ENCODE results near the gene SYNGR1. TPM values are rescaled to one million over a fixed set of nuclear protein-coding genes. Genes with fewer than 3 reads are reported as not detected.
A peak's percentile ranks its signal among the peaks of the same experiment; 100 is the strongest.

The SYNGR1 gene
- total and polyA plus RNA-seq, 2 donors (not counting 1 experiment from before 2014, with no cell fraction given), result 9.4 to 31.9 TPM

DNA sequence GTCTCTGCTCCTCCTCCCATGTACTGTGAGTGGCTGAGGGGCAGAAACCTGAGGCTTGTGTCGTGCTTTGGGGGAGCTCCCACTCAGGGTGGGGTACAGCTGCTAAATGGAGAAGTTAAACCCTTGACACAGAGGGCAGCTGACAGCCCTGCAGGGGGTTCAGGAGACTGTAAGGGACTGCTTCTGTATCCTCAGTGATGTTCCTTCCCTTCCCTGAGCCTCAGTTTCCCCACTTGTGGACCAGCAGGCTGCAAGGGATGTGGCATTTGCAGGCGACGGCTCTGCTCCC is 15.6 kb downstream of the SYNGR1 start:
- H3K4me1 Mint-ChIP-seq, result peaks cover 50% of the 10 kb centered on the region
- H3K79me2 ChIP-seq (ENCODE audit: control insufficient read depth, insufficient read depth, low read length), result no peaks in the 10 kb centered on the region
- no peaks in the 10 kb centered on the region for H3K36me3 ChIP-seq (replicated peaks in 1 of 2; ENCODE audit: control extremely low read depth in 1 of 2, control insufficient read depth in 1 of 2, extremely low read depth in 1 of 2, insufficient read depth in 2 of 2, low read length in 1 of 2)
- H3K27ac Mint-ChIP-seq, result peak overlapping the region; percentile 41
- 0% methylated on average over 1 of the region's 3 CpGs for WGBS (ENCODE audit: insufficient coverage)
- peaks cover 17 to 25% of the 10 kb centered on the region in 2 donors for H3K4me1 ChIP-seq (ENCODE audit: control insufficient read depth in 2 of 2, insufficient read depth in 2 of 2, low read length in 2 of 2)
- intact Hi-C loops (cut with micrococcal nuclease), result no loop called here
- H3K27me3 ChIP-seq (replicated peaks in 1 of 4; ENCODE audit: control extremely low read depth in 1 of 4, control insufficient read depth in 3 of 4, insufficient read depth in 4 of 4, low read length in 3 of 4), result no peaks in the 10 kb centered on the region
- H3K9ac ChIP-seq (ENCODE audit: low read length), result no peak overlapping the region
- H2AFZ ChIP-seq (ENCODE audit: insufficient read depth, low read depth, low read length, poor library complexity, severe bottlenecking), result peak overlapping the region; percentile 16
- H3K27ac ChIP-seq (ENCODE audit: low read length in 2 of 2), result no peak overlapping the region
- H3K9me3 Mint-ChIP-seq (ENCODE audit: insufficient read depth), result no peaks in the 10 kb centered on the region
- no peaks in the 10 kb centered on the region for H3K27me3 Mint-ChIP-seq
- TF ChIP-seq, protein P1, sequence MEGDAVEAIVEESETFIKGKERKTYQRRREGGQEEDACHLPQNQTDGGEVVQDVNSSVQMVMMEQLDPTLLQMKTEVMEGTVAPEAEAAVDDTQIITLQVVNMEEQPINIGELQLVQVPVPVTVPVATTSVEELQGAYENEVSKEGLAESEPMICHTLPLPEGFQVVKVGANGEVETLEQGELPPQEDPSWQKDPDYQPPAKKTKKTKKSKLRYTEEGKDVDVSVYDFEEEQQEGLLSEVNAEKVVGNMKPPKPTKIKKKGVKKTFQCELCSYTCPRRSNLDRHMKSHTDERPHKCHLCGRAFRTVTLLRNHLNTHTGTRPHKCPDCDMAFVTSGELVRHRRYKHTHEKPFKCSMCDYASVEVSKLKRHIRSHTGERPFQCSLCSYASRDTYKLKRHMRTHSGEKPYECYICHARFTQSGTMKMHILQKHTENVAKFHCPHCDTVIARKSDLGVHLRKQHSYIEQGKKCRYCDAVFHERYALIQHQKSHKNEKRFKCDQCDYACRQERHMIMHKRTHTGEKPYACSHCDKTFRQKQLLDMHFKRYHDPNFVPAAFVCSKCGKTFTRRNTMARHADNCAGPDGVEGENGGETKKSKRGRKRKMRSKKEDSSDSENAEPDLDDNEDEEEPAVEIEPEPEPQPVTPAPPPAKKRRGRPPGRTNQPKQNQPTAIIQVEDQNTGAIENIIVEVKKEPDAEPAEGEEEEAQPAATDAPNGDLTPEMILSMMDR (IDR thresholded peaks at IDR 0.05), result no peak
- no peak for TF ChIP-seq EZH2 (IDR thresholded peaks at IDR 0.05; ENCODE audit: borderline replicate concordance, insufficient read depth, low read depth, low read length, poor library complexity, severe bottlenecking)
- ChIA-PET CTCF (interaction anchor here (0.6 kb wide), 1 partner anchor 32 kb away, joined by 3 read pairs; no protein-coding TSS in a partner anchor), POLR2A (interaction anchor here (0.5 kb wide), 1 partner anchor 252 kb away, joined by 4 read pairs; no protein-coding TSS in a partner anchor)
- H4K20me1 ChIP-seq (ENCODE audit: control insufficient read depth, insufficient read depth, low read length, poor library complexity, severe bottlenecking), result no peaks in the 10 kb centered on the region
- no peaks in the 10 kb centered on the region for H3K9me3 ChIP-seq (ENCODE audit: control extremely low read depth in 1 of 3, control insufficient read depth in 2 of 3, insufficient read depth in 1 of 3, low read length in 2 of 3)
- DNase-seq (peak; percentile 33), ATAC-seq (ENCODE audit: low read depth) (no peak)
- H3K4me3 Mint-ChIP-seq, result no peak overlapping the region
- H3K4me2 ChIP-seq (replicated peaks; ENCODE audit: low read depth, low read length, poor library complexity, severe bottlenecking), result peak overlapping the region; percentile 23
- H3K4me3 ChIP-seq (ENCODE audit: control extremely low read depth in 1 of 5, extremely low read depth in 1 of 5, insufficient read depth in 1 of 5, low read depth in 2 of 5, low read length in 4 of 5), result no peak overlapping the region

DNA sequence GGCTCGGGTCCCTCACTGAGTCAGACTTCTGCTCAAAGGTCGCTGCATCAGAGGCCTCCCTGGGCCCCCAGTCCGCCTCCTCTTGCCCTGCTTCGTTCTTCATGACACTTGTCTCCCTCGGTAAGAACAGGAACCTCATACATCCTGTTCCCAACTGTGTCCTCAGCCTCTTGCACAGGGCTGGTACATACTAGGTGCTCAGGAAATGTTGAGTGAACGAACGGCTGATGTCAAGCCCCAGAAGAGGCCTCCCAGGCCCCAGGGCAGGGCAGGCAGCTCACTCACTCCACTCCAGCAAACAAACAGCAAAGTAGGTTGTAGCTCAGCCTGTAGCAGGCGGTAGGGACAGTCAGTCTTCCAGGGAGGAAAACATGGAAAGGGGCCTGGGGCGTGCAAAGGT is 17.2 kb downstream of the SYNGR1 start:
- Histone ChIP-seq H2AFZ (ENCODE audit: insufficient read depth, low read depth, low read length, poor library complexity, severe bottlenecking) (peak overlapping the region; percentile 32), H3K27ac (ENCODE audit: low read length in 2 of 2) (no peak overlapping the region), H3K9ac (ENCODE audit: low read length) (no peak overlapping the region), H3K27me3 (replicated peaks in 1 of 4; ENCODE audit: control extremely low read depth in 1 of 4, control insufficient read depth in 3 of 4, insufficient read depth in 4 of 4, low read length in 3 of 4) (no peaks in the 10 kb centered on the region), H3K9me3 (ENCODE audit: control extremely low read depth in 1 of 3, control insufficient read depth in 2 of 3, insufficient read depth in 1 of 3, low read length in 2 of 3) (peaks cover 0 to 8% (median 4%) of the 10 kb centered on the region in 3 donors), H3K79me2 (ENCODE audit: control insufficient read depth, insufficient read depth, low read length) (no peaks in the 10 kb centered on the region), H3K4me1 (ENCODE audit: control insufficient read depth in 2 of 2, insufficient read depth in 2 of 2, low read length in 2 of 2) (peaks cover 17 to 25% of the 10 kb centered on the region in 2 donors), H4K20me1 (ENCODE audit: control insufficient read depth, insufficient read depth, low read length, poor library complexity, severe bottlenecking) (no peaks in the 10 kb centered on the region), H3K4me3 (ENCODE audit: control extremely low read depth in 1 of 5, extremely low read depth in 1 of 5, insufficient read depth in 1 of 5, low read depth in 2 of 5, low read length in 4 of 5) (no peak overlapping the region), H3K4me2 (replicated peaks; ENCODE audit: low read depth, low read length, poor library complexity, severe bottlenecking) (no peak overlapping the region), H3K36me3 (replicated peaks in 1 of 2; ENCODE audit: control extremely low read depth in 1 of 2, control insufficient read depth in 1 of 2, extremely low read depth in 1 of 2, insufficient read depth in 2 of 2, low read length in 1 of 2) (no peaks in the 10 kb centered on the region)
- DNase-seq, result no peak
- peak overlapping the region; percentile 62 for H3K27ac Mint-ChIP-seq
- H3K4me3 Mint-ChIP-seq, result no peak overlapping the region
- intact Hi-C loops (cut with micrococcal nuclease), result no loop called here
- ChIA-PET CTCF (no interaction called here), POLR2A (interaction anchor here (1.1 to 1.2 kb wide), 2 partner anchors 11 to 28 kb away, joined by 3 to 4 read pairs; no protein-coding TSS in a partner anchor)
- TF ChIP-seq, protein P1 (IDR thresholded peaks at IDR 0.05), result no peak
- no peak for TF ChIP-seq EZH2 (IDR thresholded peaks at IDR 0.05; ENCODE audit: borderline replicate concordance, insufficient read depth, low read depth, low read length, poor library complexity, severe bottlenecking)
- no peaks in the 10 kb centered on the region for H3K9me3 Mint-ChIP-seq (ENCODE audit: insufficient read depth)
- no peaks in the 10 kb centered on the region for H3K27me3 Mint-ChIP-seq
- WGBS (ENCODE audit: insufficient coverage), result 42% methylated on average over 5 of the region's 9 CpGs
- peaks cover 46% of the 10 kb centered on the region for H3K4me1 Mint-ChIP-seq
- ATAC-seq (ENCODE audit: low read depth), result no peak

Measured in B cell (primary cell).